ENCODE data around the gene TPRG1L. TPM values are rescaled to one million over a fixed set of nuclear protein-coding genes. Genes with fewer than 3 reads are reported as not detected.

TPRG1L gene
- total and polyA plus RNA-seq, 2 donors, result 8.5 to 37.1 TPM

DNA sequence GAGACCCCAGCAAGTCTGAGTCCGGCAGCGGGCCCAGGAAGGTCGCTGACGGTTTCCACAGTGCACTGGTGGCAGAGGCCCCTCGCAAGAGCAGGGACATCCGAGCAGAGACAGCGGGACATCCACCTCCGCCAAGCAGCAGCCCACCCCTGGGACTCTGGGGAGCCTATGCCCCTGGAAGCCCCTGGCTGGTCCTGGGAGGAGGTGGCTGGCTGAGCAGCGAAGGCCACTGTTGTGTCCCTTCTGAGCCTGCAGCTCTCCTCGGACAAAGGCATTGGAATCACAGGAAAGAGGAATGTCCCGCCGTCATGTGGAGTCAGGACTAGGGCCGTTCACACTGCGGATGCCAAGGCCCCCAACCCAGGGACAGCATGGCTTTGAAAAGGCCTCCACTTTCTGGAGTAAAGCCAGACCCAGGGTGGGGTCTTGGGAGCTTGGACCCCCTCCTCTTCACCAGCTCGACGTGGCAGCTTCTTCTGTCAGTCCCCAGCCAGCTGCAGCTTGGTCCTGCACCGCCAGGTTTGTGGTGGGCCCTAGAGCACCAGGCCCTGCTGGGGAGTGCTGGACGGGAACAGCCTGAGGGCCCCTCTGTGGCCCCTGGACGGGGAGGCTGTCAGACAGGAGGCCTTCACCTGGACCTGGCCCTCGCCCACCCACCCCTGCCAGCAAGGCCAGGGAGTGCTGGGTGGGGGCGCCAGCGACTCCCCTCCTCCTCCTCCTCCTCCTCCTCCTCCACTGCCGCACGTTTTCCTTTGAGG is 14.9 kb upstream of the TPRG1L start:
- H3K27me3 ChIP-seq (ENCODE audit: control insufficient read depth in 2 of 2, insufficient read depth in 1 of 2, low read length in 1 of 2), result peaks cover 7 to 27% of the 10 kb centered on the region in 2 donors
- no peaks in the 10 kb centered on the region for H3K36me3 ChIP-seq (ENCODE audit: control insufficient read depth in 2 of 2, insufficient read depth in 2 of 2, low read length in 1 of 2)
- 59% methylated on average over 24 of the region's 24 CpGs for WGBS
- H3K4me3 ChIP-seq (ENCODE audit: low read length in 2 of 2), result no peak overlapping the region
- no peaks in the 10 kb centered on the region for H3K9me3 ChIP-seq (ENCODE audit: control insufficient read depth in 2 of 2, insufficient read depth in 1 of 2, low read length in 1 of 2)
- H3K27ac ChIP-seq (ENCODE audit: low read depth in 1 of 2, low read length in 1 of 2), result no peak overlapping the region
- no peak for DNase-seq (ENCODE audit: low read depth in 6 of 9, low spot score in 9 of 9)
- peaks cover 8 to 47% of the 10 kb centered on the region in 2 donors for H3K4me1 ChIP-seq (ENCODE audit: control insufficient read depth in 2 of 2, insufficient read depth in 2 of 2, low read length in 2 of 2)

DNA sequence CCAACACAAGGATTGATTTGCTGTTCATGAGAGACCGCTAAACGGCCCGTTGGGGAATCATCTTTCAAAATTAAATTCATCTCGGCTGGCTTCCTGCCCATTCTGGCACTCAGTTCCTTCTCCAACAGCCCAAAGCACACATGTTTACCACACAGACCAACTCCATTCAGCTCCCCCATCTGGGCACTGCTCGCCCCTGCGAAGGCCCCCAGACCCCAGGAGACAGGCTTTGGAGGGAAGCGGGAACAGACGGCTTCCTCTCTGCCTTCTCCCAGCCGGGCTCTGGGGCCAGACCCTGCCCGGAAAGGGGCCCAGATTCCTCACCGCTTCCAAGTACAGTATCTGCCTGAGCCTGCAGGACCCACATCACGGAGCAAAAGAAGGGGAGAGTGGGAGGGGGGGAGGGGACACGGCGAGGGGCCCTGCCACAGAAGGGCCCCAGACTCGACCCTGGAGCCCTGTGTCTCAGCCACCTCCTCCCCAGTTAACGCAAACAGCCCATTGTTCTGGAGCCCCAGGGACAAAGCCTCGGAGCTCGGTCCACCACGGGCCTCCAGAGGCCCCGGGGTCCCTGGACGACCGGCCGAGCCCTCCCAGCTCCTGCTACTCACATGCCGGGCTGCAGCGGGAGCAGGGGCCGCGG is 14.2 kb upstream of the TPRG1L start:
- H3K27me3 ChIP-seq (ENCODE audit: control insufficient read depth in 2 of 2, insufficient read depth in 1 of 2, low read length in 1 of 2), result peaks cover 7 to 27% of the 10 kb centered on the region in 2 donors
- H3K9me3 ChIP-seq (ENCODE audit: control insufficient read depth in 2 of 2, insufficient read depth in 1 of 2, low read length in 1 of 2), result no peaks in the 10 kb centered on the region
- peak overlapping the region; percentile 33 to 47 for H3K4me3 ChIP-seq (ENCODE audit: low read length in 2 of 2)
- 2% methylated on average over 27 of the region's 27 CpGs for WGBS
- DNase-seq (ENCODE audit: low read depth in 6 of 9, low spot score in 9 of 9), result peak in 1 of 9 donors; percentile 44
- H3K27ac ChIP-seq (ENCODE audit: low read depth in 1 of 2, low read length in 1 of 2), result no peak overlapping the region
- peaks cover 8 to 47% of the 10 kb centered on the region in 2 donors for H3K4me1 ChIP-seq (ENCODE audit: control insufficient read depth in 2 of 2, insufficient read depth in 2 of 2, low read length in 2 of 2)
- no peaks in the 10 kb centered on the region for H3K36me3 ChIP-seq (ENCODE audit: control insufficient read depth in 2 of 2, insufficient read depth in 2 of 2, low read length in 1 of 2)

DNA sequence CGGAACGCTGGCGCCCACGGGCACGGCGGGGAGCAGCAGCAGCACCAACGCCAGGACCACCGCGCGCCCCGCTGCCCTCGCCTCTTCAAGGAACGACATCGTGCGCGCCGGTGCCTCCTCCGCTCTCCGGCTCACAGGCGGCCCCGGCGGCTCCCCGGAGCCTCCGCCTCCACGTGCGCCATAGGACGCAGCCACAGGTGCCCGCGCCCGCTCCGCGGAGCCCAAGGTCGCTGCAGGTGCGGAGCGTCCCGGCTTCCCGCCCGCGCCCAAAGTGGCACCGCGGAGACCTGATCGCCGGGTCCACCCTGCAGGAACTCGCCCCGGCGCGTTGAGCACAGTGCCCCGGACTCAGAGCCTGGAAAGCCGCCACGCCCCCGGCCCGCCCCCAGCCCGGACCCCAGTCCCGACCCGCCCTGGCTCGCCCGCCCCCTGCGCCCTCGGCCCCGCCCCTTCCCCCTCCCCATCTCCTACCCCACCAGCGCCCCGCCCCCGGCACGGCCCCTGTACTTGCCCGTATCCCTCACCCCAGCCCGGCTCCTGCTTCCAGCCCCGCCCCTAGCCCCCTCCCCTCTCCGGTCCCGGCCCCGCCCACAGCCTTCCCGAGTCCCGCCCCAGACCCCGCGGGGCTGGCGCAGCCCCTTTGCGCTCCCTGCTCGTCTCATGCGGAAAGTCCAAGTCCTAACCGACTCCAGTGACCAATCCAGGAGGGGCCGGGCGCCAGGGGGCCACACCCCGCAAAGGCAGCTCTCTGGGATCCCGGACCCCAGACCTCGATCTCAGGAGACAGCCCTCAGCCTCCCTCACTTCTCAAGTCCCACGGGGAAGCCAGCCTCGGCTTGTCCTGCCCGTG is 13.4 kb upstream of the TPRG1L start, which contains the start of gene MEGF6:
MEGF6 (minus strand) TSS at position 339 of the 850 bp plus-strand sequence; CDS start at position 99, 240 bp downstream.
- 1% methylated on average over 87 of the region's 87 CpGs for WGBS
- H3K27ac ChIP-seq (ENCODE audit: low read depth in 1 of 2, low read length in 1 of 2), result no peak within 1 kb of the TSS
- peak within 1 kb of the TSS; percentile 33 to 47 for H3K4me3 ChIP-seq (ENCODE audit: low read length in 2 of 2)
- no peaks in the 10 kb centered on the region for H3K9me3 ChIP-seq (ENCODE audit: control insufficient read depth in 2 of 2, insufficient read depth in 1 of 2, low read length in 1 of 2)
- peaks cover 7 to 27% of the 10 kb centered on the region in 2 donors for H3K27me3 ChIP-seq (ENCODE audit: control insufficient read depth in 2 of 2, insufficient read depth in 1 of 2, low read length in 1 of 2)
- DNase-seq (ENCODE audit: low read depth in 6 of 9, low spot score in 9 of 9), result peak in 6 of 9 donors; percentile 59 to 85 (median 77)
- H3K36me3 ChIP-seq (ENCODE audit: control insufficient read depth in 2 of 2, insufficient read depth in 2 of 2, low read length in 1 of 2), result no peaks in the 10 kb centered on the region
- H3K4me1 ChIP-seq (ENCODE audit: control insufficient read depth in 2 of 2, insufficient read depth in 2 of 2, low read length in 2 of 2), result peaks cover 8 to 47% of the 10 kb centered on the region in 2 donors

GRCh38 chr1:3612123-3612522 is 12.7 kb upstream of the TPRG1L start:
- H3K4me1 ChIP-seq (ENCODE audit: control insufficient read depth in 2 of 2, insufficient read depth in 2 of 2, low read length in 2 of 2), result peaks cover 8 to 47% of the 10 kb centered on the region in 2 donors
- H3K4me3 ChIP-seq (ENCODE audit: low read length in 2 of 2), result peak overlapping the region in 1 of 2 donors; percentile 47
- WGBS, result 60% methylated on average over 7 of the region's 7 CpGs

GRCh38 chr1:3614755-3615742 is 9.8 kb upstream of the TPRG1L start:
- WGBS, result 74% methylated on average over 20 of the region's 20 CpGs
- Histone ChIP-seq H3K27ac (ENCODE audit: low read depth in 1 of 2, low read length in 1 of 2) (no peak overlapping the region), H3K4me1 (ENCODE audit: control insufficient read depth in 2 of 2, insufficient read depth in 2 of 2, low read length in 2 of 2) (peaks cover 8 to 26% of the 10 kb centered on the region in 2 donors), H3K27me3 (ENCODE audit: control insufficient read depth in 2 of 2, insufficient read depth in 1 of 2, low read length in 1 of 2) (peaks cover 7 to 20% of the 10 kb centered on the region in 2 donors), H3K4me3 (ENCODE audit: low read length in 2 of 2) (no peak overlapping the region), H3K9me3 (ENCODE audit: control insufficient read depth in 2 of 2, insufficient read depth in 1 of 2, low read length in 1 of 2) (no peaks in the 10 kb centered on the region), H3K36me3 (ENCODE audit: control insufficient read depth in 2 of 2, insufficient read depth in 2 of 2, low read length in 1 of 2) (no peaks in the 10 kb centered on the region)
- peak in 1 of 9 donors; percentile 22 for DNase-seq (ENCODE audit: low read depth in 6 of 9, low spot score in 9 of 9)

More at GRCh38 chr1:3612123-3612522, 12.7 kb upstream of the TPRG1L start:
- no peaks in the 10 kb centered on the region for H3K9me3 ChIP-seq (ENCODE audit: control insufficient read depth in 2 of 2, insufficient read depth in 1 of 2, low read length in 1 of 2)
- no peak overlapping the region for H3K27ac ChIP-seq (ENCODE audit: low read depth in 1 of 2, low read length in 1 of 2)
- H3K36me3 ChIP-seq (ENCODE audit: control insufficient read depth in 2 of 2, insufficient read depth in 2 of 2, low read length in 1 of 2), result no peaks in the 10 kb centered on the region
- peaks cover 7 to 27% of the 10 kb centered on the region in 2 donors for H3K27me3 ChIP-seq (ENCODE audit: control insufficient read depth in 2 of 2, insufficient read depth in 1 of 2, low read length in 1 of 2)
- no peak for DNase-seq (ENCODE audit: low read depth in 6 of 9, low spot score in 9 of 9)

- H3K27ac ChIP-seq (ENCODE audit: low read depth in 1 of 2, low read length in 1 of 2), result no peak overlapping the region
- H3K4me1 ChIP-seq (ENCODE audit: control insufficient read depth in 2 of 2, insufficient read depth in 2 of 2, low read length in 2 of 2), result peaks cover 0 to 14% of the 10 kb centered on the region in 2 donors
- H3K36me3 ChIP-seq (ENCODE audit: control insufficient read depth in 2 of 2, insufficient read depth in 2 of 2, low read length in 1 of 2), result no peaks in the 10 kb centered on the region
- peaks cover 0 to 11% of the 10 kb centered on the region in 2 donors for H3K27me3 ChIP-seq (ENCODE audit: control insufficient read depth in 2 of 2, insufficient read depth in 1 of 2, low read length in 1 of 2)
- WGBS, result 94% methylated on average over 9 of the region's 9 CpGs
- H3K9me3 ChIP-seq (ENCODE audit: control insufficient read depth in 2 of 2, insufficient read depth in 1 of 2, low read length in 1 of 2), result no peaks in the 10 kb centered on the region
- no peak overlapping the region for H3K4me3 ChIP-seq (ENCODE audit: low read length in 2 of 2)
- no peak for DNase-seq (ENCODE audit: low read depth in 6 of 9, low spot score in 9 of 9)
Observed at GRCh38 chr1:3616861-3617260, 8.0 kb upstream of the TPRG1L start.

GRCh38 chr1:3617806-3618345 is 6.9 kb upstream of the TPRG1L start:
- H3K36me3 ChIP-seq (ENCODE audit: control insufficient read depth in 2 of 2, insufficient read depth in 2 of 2, low read length in 1 of 2), result peaks cover 0 to 3% of the 10 kb centered on the region in 2 donors
- no peaks in the 10 kb centered on the region for H3K9me3 ChIP-seq (ENCODE audit: control insufficient read depth in 2 of 2, insufficient read depth in 1 of 2, low read length in 1 of 2)
- 86% methylated on average over 18 of the region's 18 CpGs for WGBS
- DNase-seq (ENCODE audit: low read depth in 6 of 9, low spot score in 9 of 9), result no peak
- H3K4me3 ChIP-seq (ENCODE audit: low read length in 2 of 2), result no peak overlapping the region
- H3K27me3 ChIP-seq (ENCODE audit: control insufficient read depth in 2 of 2, insufficient read depth in 1 of 2, low read length in 1 of 2), result peaks cover 0 to 1% of the 10 kb centered on the region in 2 donors
- peaks cover 0 to 11% of the 10 kb centered on the region in 2 donors for H3K4me1 ChIP-seq (ENCODE audit: control insufficient read depth in 2 of 2, insufficient read depth in 2 of 2, low read length in 2 of 2)
- H3K27ac ChIP-seq (ENCODE audit: low read depth in 1 of 2, low read length in 1 of 2), result no peak overlapping the region

GRCh38 chr1:3618531-3618880 is 6.3 kb upstream of the TPRG1L start:
- H3K4me3 ChIP-seq (ENCODE audit: low read length in 2 of 2), result no peak overlapping the region
- H3K27ac ChIP-seq (ENCODE audit: low read depth in 1 of 2, low read length in 1 of 2), result no peak overlapping the region
- H3K36me3 ChIP-seq (ENCODE audit: control insufficient read depth in 2 of 2, insufficient read depth in 2 of 2, low read length in 1 of 2), result peaks cover 0 to 3% of the 10 kb centered on the region in 2 donors
- no peaks in the 10 kb centered on the region for H3K9me3 ChIP-seq (ENCODE audit: control insufficient read depth in 2 of 2, insufficient read depth in 1 of 2, low read length in 1 of 2)
- H3K27me3 ChIP-seq (ENCODE audit: control insufficient read depth in 2 of 2, insufficient read depth in 1 of 2, low read length in 1 of 2), result no peaks in the 10 kb centered on the region
- 82% methylated on average over 9 of the region's 9 CpGs for WGBS
- no peak for DNase-seq (ENCODE audit: low read depth in 6 of 9, low spot score in 9 of 9)
- peaks cover 3 to 11% of the 10 kb centered on the region in 2 donors for H3K4me1 ChIP-seq (ENCODE audit: control insufficient read depth in 2 of 2, insufficient read depth in 2 of 2, low read length in 2 of 2)
